GM21526 (cell line): ENCODE measurements around the gene SNX1.

Experiments used
- ATAC-seq: cut with Tn5 transposase; IDR thresholded peaks from one replicate; pipeline ENCODE4 v1.9.1; 2021; ENCODE audit warnings: moderate library complexity; ENCODE audit not compliant: unreplicated experiment, low FRiP score

The SNX1 gene

DNA sequence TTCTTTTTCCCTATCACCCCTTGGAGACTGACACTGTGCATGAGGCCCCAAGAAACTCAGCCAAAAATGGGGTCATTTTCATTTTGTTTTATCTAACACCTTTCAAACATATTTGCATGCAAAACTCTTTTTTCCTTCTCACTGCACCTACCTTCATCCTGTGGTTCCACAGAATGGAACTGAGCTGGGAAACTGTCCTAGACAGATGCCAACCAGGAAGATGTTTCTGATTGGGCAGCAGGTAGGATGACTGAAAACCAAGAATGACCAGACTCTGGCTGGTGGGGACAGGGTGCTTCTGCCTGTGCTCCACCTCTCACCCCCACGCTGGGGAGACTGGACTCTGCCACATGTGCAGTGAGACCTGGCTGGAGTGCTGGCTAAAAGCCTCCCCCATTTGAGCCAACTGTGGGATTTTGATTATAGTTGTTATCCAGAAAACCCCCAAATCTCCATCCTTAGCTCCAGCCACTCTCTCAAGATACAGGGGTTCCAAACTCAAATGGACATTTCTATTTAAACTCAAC, 61.9 kb downstream of the SNX1 start:
- ATAC-seq = no peak

DNA sequence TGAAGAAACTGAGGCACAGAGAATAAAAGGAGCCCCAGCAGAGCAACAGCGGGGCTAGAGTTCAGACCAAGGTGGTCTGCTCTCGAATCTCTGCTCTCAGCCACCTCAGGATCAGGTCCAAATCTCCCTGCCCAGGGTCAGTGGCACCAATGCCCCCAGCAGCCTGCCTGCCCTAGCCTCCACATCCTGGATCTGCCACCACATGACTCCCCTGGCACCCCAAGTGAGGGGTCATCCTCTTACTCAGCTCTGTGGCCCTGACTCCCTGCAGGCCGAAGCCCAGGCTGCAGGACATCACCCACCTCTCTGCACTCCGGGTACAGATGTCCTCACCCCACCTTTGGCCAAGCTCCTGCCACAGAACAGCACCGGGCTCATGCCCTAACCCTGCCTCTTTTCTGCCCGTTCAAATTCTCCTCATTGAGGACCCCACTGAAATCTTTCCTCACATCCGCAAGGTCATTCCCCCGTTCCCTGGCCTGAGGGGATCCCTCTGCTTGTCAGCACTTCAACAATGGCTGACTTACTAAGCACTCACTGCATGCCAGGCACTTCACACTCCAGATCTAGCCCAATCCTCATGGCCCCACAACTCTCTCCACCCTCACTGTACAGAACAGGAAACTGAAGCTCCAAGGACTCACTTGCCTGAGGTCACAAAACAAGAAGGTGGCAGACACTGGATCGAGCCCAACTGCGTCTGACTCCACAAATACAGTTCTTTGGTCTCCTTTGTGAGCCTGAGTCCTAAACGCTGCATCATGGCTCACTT, 62.8 kb downstream of the SNX1 start:
- ATAC-seq = no peak

- no peak for ATAC-seq
Observed at GRCh38 chr15:64161688-64162477, 66.1 kb downstream of the SNX1 start.

- no peak for ATAC-seq
Observed at GRCh38 chr15:64162478-64162868, 66.7 kb downstream of the SNX1 start.

GRCh38 chr15:64162869-64163658, 67.3 kb downstream of the SNX1 start, which contains the start of gene PPIB:
Gene PPIB, minus strand, starts transcription at chr15:64163022. Its CDS starts 36 bp downstream, at chr15:64162986.
- ATAC-seq = peak; percentile 86

DNA sequence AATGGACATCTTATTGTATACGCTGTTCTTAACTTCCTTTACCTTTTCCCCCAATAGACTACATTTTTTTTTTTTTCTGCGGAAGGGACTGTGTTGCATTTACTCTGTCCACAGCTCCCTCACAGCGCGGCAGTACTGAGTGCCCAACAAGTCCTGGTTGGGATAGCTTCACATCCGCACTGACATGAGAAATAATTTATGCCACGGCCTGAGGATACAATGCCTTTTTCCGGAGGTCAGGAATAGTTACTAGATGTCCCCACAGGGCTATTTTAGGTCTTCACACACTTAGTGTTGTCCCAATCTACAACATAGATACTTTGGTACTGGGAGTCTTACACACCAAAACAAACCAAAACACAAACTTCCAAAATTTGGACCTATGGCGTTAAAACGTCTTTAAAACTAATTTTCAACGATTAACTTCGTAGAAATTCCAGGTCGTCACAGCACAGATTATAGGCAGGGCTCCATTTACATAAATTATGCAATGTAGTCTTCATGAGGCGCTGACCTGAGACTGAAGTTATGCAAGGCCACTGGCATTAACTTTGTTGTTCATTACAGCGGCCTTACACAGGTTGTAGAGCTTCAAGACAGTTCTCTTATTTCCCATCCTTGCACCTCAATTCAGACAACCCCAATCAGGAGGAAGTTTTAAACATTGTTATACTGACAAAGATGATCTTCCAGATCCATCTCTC, 68.0 kb downstream of the SNX1 start:
- peak; percentile 13 for ATAC-seq

- ATAC-seq = no peak
Observed at GRCh38 chr15:64164436-64164835, 68.7 kb downstream of the SNX1 start.

- ATAC-seq = no peak
Observed at GRCh38 chr15:64166102-64166890, 70.5 kb downstream of the SNX1 start.

DNA sequence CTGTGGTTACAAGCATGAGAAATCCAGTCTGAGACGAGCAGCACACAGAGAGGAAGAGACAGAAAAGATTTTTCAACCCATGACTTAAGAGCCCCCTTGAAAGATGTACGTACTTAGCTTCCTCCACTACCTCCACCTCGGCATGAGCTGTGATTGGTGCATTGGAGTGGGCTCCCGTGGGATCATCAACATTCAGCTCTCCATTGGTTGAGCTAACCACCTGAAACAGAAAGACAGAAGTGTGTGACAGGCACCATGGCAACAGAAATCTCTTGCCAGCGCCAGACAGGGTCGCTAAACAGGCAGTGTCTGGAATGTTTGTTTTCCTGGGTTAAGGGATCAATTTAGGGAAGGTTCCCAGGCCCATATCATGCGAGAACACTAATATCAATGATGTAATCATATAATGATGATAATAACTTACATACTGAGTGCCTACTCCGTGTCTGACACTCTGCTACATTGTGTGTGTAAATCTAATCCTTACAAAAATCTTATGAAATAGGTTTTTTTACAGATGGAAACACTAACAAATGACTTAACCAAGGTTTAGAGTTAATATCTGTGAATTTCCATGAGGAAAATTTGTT, 84.5 kb downstream of the SNX1 start:
- no peak for ATAC-seq

DNA sequence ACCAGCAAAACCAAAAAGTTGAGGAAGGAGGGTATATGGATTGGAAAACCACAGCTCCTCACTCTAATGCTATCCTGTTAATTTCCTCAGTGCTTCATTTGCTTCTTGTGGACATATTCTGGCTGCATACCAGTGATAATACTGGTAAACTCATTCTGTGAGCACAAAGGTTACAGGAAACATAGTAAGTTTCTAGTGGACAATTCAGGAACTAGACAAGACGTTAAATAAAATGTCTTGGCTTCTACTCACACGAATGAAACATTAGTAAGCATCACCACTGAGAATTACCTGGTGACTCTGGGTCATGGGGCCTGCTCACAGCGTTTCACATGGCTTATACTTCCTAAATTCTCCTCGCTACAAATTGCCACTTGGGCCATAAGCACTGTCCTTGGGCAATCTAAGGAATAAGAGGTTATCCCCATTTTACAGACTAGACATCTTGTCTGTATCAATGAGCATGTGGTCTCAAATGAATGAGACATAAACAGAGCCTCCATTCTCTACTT, 87.1 kb downstream of the SNX1 start:
- no peak for ATAC-seq

DNA sequence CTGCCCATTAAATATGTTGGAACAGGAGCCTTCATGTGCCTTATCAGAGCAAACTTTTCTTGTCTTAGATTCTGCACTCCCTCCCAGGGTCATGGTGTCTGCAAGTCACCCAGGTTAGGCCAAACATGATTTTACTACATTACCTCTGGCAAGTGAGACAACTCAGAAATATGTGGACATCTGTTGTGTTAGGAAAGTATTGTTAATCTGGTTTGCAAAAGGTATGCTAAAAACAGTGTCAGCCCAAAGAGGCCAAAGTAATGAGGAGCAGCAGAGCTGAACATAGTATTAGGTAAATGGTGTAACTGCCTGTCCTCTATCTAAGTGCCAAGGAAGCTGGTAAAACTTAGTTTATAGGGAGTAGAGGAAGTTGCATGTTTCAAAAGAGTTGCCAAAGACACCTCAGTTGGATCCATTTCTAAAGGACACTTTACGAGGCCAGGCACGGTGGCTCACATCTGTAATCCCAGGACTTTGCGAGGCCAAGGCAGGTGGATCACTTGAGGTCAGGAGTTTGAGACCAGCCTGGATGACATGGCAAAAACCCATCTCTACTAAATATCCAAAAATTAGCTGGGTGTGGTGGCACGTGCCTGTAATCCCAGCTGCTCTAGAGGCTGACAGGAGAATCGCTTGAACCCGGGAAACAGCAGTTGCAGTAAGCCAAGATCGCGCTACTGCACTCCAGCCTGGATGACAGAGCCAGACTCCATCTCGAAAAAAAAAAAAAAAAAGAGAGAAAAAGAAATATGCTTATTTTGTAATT, 89.5 kb downstream of the SNX1 start:
- no peak for ATAC-seq

DNA sequence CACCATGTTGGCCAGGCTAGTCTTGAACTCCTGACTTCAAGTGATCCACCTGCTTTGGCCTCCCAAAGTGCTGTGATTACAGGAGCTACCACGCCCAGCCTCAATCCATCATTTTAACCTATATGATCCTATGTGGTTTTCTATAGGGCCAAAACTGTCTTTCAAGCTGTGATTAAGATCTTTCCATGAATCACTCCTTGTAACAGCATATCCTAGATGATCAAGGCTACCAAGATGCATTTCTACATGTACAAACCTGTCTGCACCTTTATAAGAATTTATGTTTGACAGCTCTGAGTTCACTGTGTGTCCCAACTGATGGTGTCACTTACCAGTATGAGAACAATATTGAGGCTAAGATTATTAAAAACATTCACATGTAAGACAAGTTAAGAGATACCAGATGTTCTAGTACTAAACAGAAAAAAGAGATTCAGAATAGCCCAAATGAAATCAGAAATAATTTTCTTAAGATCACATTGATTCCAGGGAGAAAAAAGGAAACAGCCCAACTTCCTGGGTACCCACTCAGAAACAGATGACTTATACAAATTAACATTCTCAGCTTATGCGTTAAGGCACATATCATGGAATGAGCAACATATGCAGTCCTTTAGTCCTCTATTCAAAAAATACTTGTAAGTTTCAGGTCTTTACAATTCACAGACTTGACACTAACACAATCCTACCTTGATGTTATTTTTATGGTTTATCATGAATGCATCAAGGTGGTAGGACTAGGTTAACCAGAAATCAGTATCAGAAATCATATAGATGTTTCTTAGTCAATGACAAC, 91.8 kb downstream of the SNX1 start:
- no peak for ATAC-seq
